Upper lobe of left lung (tissue), 4 donors: ENCODE results near the gene KLHDC3.

Source experiments
- CTCF ChIP-seq, 6 experiments: fragments of 450-650 bp in 4 of 6; fragments of 200-600 bp in 2 of 6; sonication (generic) in 2 of 6; IDR thresholded peaks; one replicate each; pipeline ENCODE4 v1.5.1; 2016 to 2019; ENCODE audit warnings: antibody characterized with exemption in 6 of 6
- EP300 ChIP-seq, 4 donors: sonication (generic); formaldehyde crosslinking; IDR thresholded peaks; one replicate each; pipeline ENCODE4 v1.5.1; 2017; ENCODE audit warnings: antibody characterized with exemption in 4 of 4, control low read depth in 2 of 4
- POLR2AphosphoS5 ChIP-seq, 2 donors: sonication (generic); formaldehyde crosslinking; IDR thresholded peaks; one replicate each; pipeline ENCODE4 v1.5.1; 2017; ENCODE audit warnings: antibody characterized with exemption in 2 of 2

- no peak for TF ChIP-seq CTCF (IDR thresholded peaks at IDR 0.05)
- no peak for TF ChIP-seq EP300 (IDR thresholded peaks at IDR 0.05)
- no peak for TF ChIP-seq POLR2AphosphoS5 (IDR thresholded peaks at IDR 0.05)
Observed at GRCh38 chr6:43061861-43062260, 47.8 kb downstream of the KLHDC3 start.
